ENCODE results near the gene PTPRM. TPM values are rescaled to one million over a fixed set of nuclear protein-coding genes. Genes with fewer than 3 reads are reported as not detected.

The PTPRM gene
- total RNA-seq, 1 donor from 2014 or later: 104 TPM

- DNase-seq: no peak
Measured at GRCh38 chr18:7600036-7600435, 32.9 kb downstream of the PTPRM start.

GRCh38 chr18:7600528-7601245, 33.6 kb downstream of the PTPRM start:
- no peak for DNase-seq

GRCh38 chr18:7601246-7601615, 34.1 kb downstream of the PTPRM start:
- DNase-seq: peak; percentile 47

GRCh38 chr18:7601936-7602335, 34.8 kb downstream of the PTPRM start:
- DNase-seq: no peak

GRCh38 chr18:7603259-7604000, 36.3 kb downstream of the PTPRM start:
- DNase-seq: no peak

- DNase-seq: no peak
Measured at GRCh38 chr18:7604361-7604760, 37.2 kb downstream of the PTPRM start.

- DNase-seq: no peak
Measured at GRCh38 chr18:7605705-7606104, 38.6 kb downstream of the PTPRM start.

GRCh38 chr18:7607540-7608173, 40.5 kb downstream of the PTPRM start:
- no peak for DNase-seq

GRCh38 chr18:7608174-7608550, 41.0 kb downstream of the PTPRM start:
- DNase-seq: no peak

- no peak for DNase-seq
Measured at GRCh38 chr18:7608781-7609201, 41.7 kb downstream of the PTPRM start.

- DNase-seq: no peak
Measured at GRCh38 chr18:7609617-7610016, 42.5 kb downstream of the PTPRM start.

GRCh38 chr18:7614042-7614441, 46.9 kb downstream of the PTPRM start:
- DNase-seq: no peak

- DNase-seq: peak; percentile 46
Measured at GRCh38 chr18:7615840-7616239, 48.7 kb downstream of the PTPRM start.

GRCh38 chr18:7616661-7617060, 49.5 kb downstream of the PTPRM start:
- DNase-seq: no peak

GRCh38 chr18:7617738-7618422, 50.8 kb downstream of the PTPRM start:
- peak; percentile 71 for DNase-seq

GRCh38 chr18:7618891-7619442, 51.9 kb downstream of the PTPRM start:
- no peak for DNase-seq

GRCh38 chr18:7619676-7620075, 52.6 kb downstream of the PTPRM start:
- DNase-seq: no peak

- no peak for DNase-seq
Measured at GRCh38 chr18:7622721-7623120, 55.6 kb downstream of the PTPRM start.

- DNase-seq: no peak
Measured at GRCh38 chr18:7623681-7624080, 56.6 kb downstream of the PTPRM start.

GRCh38 chr18:7624697-7625096, 57.6 kb downstream of the PTPRM start:
- no peak for DNase-seq

GRCh38 chr18:7626175-7626921, 59.2 kb downstream of the PTPRM start:
- no peak for DNase-seq

- DNase-seq: peak; percentile 67
Measured at GRCh38 chr18:7626922-7627440, 59.9 kb downstream of the PTPRM start.
